T-cell (primary cell): ENCODE data around the gene ILKAP. TPM values are rescaled to one million over a fixed set of nuclear protein-coding genes. Genes with fewer than 3 reads are reported as not detected.

Experiments
- ATAC-seq, 4 experiments: fragments of 200-7000 bp in 3 of 4; fragments of 150-1000 bp in 1 of 4; cut with Tn5 transposase; replicated peaks in 1 of 4; 1 replicate in 3 of 4; 2 replicates in 1 of 4; pipeline ENCODE4 v1.10.0; 2021; ENCODE audit warnings: moderate library complexity in 3 of 4, mild to moderate bottlenecking in 2 of 4, moderate number of reproducible peaks in 1 of 4
- CTCF ChIA-PET, 2 donors: fragments of 300-600 bp; sonication (Branson Sonifier 250); formaldehyde crosslinking; loops; one replicate each; lab custom pipeline; 2022; ENCODE audit warnings: antibody characterized with exemption in 2 of 2; lab: Charles Lee
- POLR2A ChIA-PET, 2 donors: fragments of 300-600 bp; sonication (Branson Sonifier 250); formaldehyde crosslinking; loops; one replicate each; lab custom pipeline; 2022; ENCODE audit warnings: antibody characterized with exemption in 2 of 2; lab: Charles Lee
- DNase-seq, 35 experiments: peaks; one replicate each; pipeline versions ENCODE4 v3.0.0 to v3.0.0-alpha.2; 2013 to 2023
- H3K27ac ChIP-seq: one replicate; pipeline ENCODE4 v1.5.1; 2013; ENCODE audit warnings: low read length
- H3K27me3 ChIP-seq, 2 experiments: replicated peaks in 1 of 2; 1 replicate in 1 of 2; 2 replicates in 1 of 2; pipeline versions ENCODE4 v1.6.1 to v1.7.0; 2013; ENCODE audit warnings: low read length in 1 of 2, mixed read lengths in 1 of 2; ENCODE audit not compliant: control insufficient read depth in 2 of 2, insufficient read depth in 2 of 2; ENCODE audit errors: extremely low read depth in 1 of 2
- H3K36me3 ChIP-seq, 2 donors: 1 replicate in 1 of 2; 2 replicates in 1 of 2; pipeline versions ENCODE4 v1.6.1 to v1.7.0; 2013; ENCODE audit warnings: low read length in 1 of 2; ENCODE audit not compliant: control insufficient read depth in 2 of 2, insufficient read depth in 1 of 2; ENCODE audit errors: extremely low read depth in 1 of 2
- H3K4me1 ChIP-seq, 2 experiments: 1 replicate in 1 of 2; 2 replicates in 1 of 2; pipeline versions ENCODE4 v1.6.1 to v1.7.0; 2013; ENCODE audit warnings: low read length in 2 of 2, mixed read lengths in 1 of 2; ENCODE audit not compliant: insufficient read depth in 2 of 2, control insufficient read depth in 1 of 2; ENCODE audit errors: extremely low read depth in 1 of 2
- H3K4me3 ChIP-seq, 2 donors: 1 replicate in 1 of 2; 2 replicates in 1 of 2; pipeline versions ENCODE4 v1.5.1 to v1.7.0; 2013; ENCODE audit warnings: mild to moderate bottlenecking in 2 of 2, low read length in 1 of 2, moderate library complexity in 1 of 2; ENCODE audit not compliant: control insufficient read depth in 1 of 2; ENCODE audit errors: extremely low read depth in 1 of 2
- H3K9me3 ChIP-seq: 2 replicates; pipeline ENCODE4 v1.7.0; 2013
- H3K27ac Mint-ChIP-seq, 2 donors: one replicate each; pipeline ENCODE4 v1.8.0; 2020 to 2021; ENCODE audit warnings: mild to moderate bottlenecking in 2 of 2, mixed read lengths in 2 of 2
- H3K27me3 Mint-ChIP-seq, 2 donors: one replicate each; pipeline ENCODE4 v1.8.0; 2021 to 2022; ENCODE audit warnings: mixed read lengths in 2 of 2
- H3K36me3 Mint-ChIP-seq: one replicate; pipeline ENCODE4 v1.8.0; 2021; ENCODE audit warnings: mixed read lengths
- H3K4me1 Mint-ChIP-seq, 3 donors: one replicate each; pipeline ENCODE4 v1.8.0; 2020 to 2022; ENCODE audit warnings: mixed read lengths in 3 of 3, mild to moderate bottlenecking in 1 of 3
- H3K4me3 Mint-ChIP-seq, 3 donors: one replicate each; pipeline ENCODE4 v1.8.0; 2020 to 2022; ENCODE audit warnings: mild to moderate bottlenecking in 3 of 3, mixed read lengths in 3 of 3, moderate library complexity in 3 of 3
- H3K9me3 Mint-ChIP-seq, 3 donors: one replicate each; pipeline ENCODE4 v1.8.0; 2020 to 2022; ENCODE audit warnings: mixed read lengths in 3 of 3
- WGBS: methylation state at CpG from one replicate; pipeline ENCODE4 v1.1.5; 2013; ENCODE audit warnings: missing lambda C conversion rate; ENCODE audit not compliant: insufficient coverage; 5-methylcytosine and 5-hydroxymethylcytosine counted together
- total RNA-seq, 35 experiments: library from RNA in 6 of 35; stranded (reverse) in 6 of 35; fragments of 120-200 nt in 1 of 35; gene quantifications; one replicate each; pipeline versions ENCODE4 v1.2.1 to v1.2.4 and lab custom pipeline; 2013 to 2026

ILKAP gene
- total RNA-seq, 5 donors from 2014 or later (not counting 1 experiment from before 2014, with no cell fraction given) = 72.8 to 120 (median 76.3) TPM

DNA sequence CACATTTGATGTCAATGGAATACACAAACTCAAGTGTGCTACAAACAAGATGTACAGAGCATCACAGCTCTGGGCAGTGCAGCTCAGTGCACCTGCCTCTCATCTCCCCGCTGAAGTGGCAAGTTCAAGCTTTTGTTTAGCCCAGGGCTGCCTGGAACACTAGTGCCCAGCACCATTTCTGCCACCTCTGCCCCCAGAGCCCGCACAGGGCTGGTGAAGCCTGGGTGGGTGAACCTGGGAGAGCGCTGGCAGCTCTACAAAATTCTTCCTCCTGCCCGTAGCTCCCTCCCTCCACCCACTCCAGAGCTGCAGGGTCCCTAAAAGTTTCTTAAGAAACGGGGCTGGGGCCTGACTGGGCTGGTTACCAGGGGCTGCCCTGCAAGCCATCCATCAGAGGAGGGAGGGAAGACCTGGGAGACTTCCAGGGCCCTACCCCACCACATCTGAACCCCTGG, 34.8 kb upstream of the ILKAP start:
- H3K9me3 ChIP-seq = no peaks in the 10 kb centered on the region
- Mint-ChIP-seq H3K4me1 (peaks cover 8 to 15% (median 10%) of the 10 kb centered on the region in 3 donors), H3K4me3 (peak overlapping the region; percentile 40 to 66 (median 57)), H3K9me3 (no peaks in the 10 kb centered on the region), H3K27ac (no peak overlapping the region), H3K36me3 (no peaks in the 10 kb centered on the region), H3K27me3 (peaks cover 12 to 23% of the 10 kb centered on the region in 2 donors)
- DNase-seq = no peak
- ATAC-seq = no peak
- CTCF ChIA-PET = no interaction called here
- 100% methylated on average over 1 of the region's 5 CpGs for WGBS
- no peak overlapping the region for H3K4me3 ChIP-seq
- H3K36me3 ChIP-seq = no peaks in the 10 kb centered on the region
- H3K4me1 ChIP-seq = peaks cover 0 to 28% of the 10 kb centered on the region in 2 experiments
- POLR2A ChIA-PET = no interaction called here
- peaks cover 18 to 48% of the 10 kb centered on the region in 2 experiments for H3K27me3 ChIP-seq
- H3K27ac ChIP-seq = no peak overlapping the region

- Histone ChIP-seq H3K27ac (no peak overlapping the region), H3K4me1 (peaks cover 0 to 28% of the 10 kb centered on the region in 2 experiments), H3K9me3 (no peaks in the 10 kb centered on the region), H3K4me3 (no peak overlapping the region), H3K27me3 (peaks cover 18 to 48% of the 10 kb centered on the region in 2 experiments), H3K36me3 (no peaks in the 10 kb centered on the region)
- Mint-ChIP-seq H3K9me3 (no peaks in the 10 kb centered on the region), H3K27me3 (peaks cover 12 to 24% of the 10 kb centered on the region in 2 donors), H3K4me3 (peak overlapping the region in 2 of 3 donors; percentile 40 to 57), H3K36me3 (no peaks in the 10 kb centered on the region), H3K4me1 (peaks cover 8 to 15% (median 13%) of the 10 kb centered on the region in 3 donors), H3K27ac (no peak overlapping the region)
- ATAC-seq = no peak
- ChIA-PET CTCF (no interaction called here), POLR2A (no interaction called here)
- 86% methylated on average over 8 of the region's 11 CpGs for WGBS
- DNase-seq = peak in 1 of 35 experiments; percentile 5
Observed at GRCh38 chr2:238237431-238238135, 34.1 kb upstream of the ILKAP start.

GRCh38 chr2:238236571-238236970, 33.1 kb upstream of the ILKAP start:
- 86% methylated on average over 3 of the region's 4 CpGs for WGBS
- DNase-seq (no peak), ATAC-seq (no peak)
- no peaks in the 10 kb centered on the region for H3K9me3 Mint-ChIP-seq
- CTCF ChIA-PET = no interaction called here
- peaks cover 12 to 24% of the 10 kb centered on the region in 2 donors for H3K27me3 Mint-ChIP-seq
- H3K27ac Mint-ChIP-seq = no peak overlapping the region
- H3K4me3 ChIP-seq = no peak overlapping the region
- no peaks in the 10 kb centered on the region for H3K9me3 ChIP-seq
- H3K4me1 ChIP-seq = peaks cover 0 to 32% of the 10 kb centered on the region in 2 experiments
- no peak overlapping the region for H3K27ac ChIP-seq
- no peaks in the 10 kb centered on the region for H3K36me3 ChIP-seq
- H3K36me3 Mint-ChIP-seq = no peaks in the 10 kb centered on the region
- H3K27me3 ChIP-seq = peaks cover 18 to 51% of the 10 kb centered on the region in 2 experiments
- H3K4me1 Mint-ChIP-seq = peaks cover 13 to 23% (median 21%) of the 10 kb centered on the region in 3 donors
- POLR2A ChIA-PET = no interaction called here
- H3K4me3 Mint-ChIP-seq = no peak overlapping the region

DNA sequence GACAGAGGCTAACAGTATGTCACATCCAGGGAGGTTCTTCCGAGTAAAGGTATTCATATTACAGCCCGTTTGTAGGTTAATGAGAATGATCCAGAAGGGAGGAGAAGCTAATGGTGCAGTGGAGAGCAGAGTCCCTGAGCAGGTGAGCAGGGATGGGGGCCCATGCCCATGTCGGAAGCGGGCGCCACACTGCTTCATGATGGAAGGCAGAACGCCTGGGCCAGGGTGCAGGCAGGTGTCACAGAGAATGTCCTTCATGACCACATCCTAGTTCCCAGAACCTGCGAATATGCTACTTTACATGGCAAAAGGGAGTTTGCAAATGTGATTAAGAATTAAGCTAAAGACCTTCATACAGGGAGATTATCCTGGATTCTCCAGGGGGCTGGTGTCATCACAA, 32.4 kb upstream of the ILKAP start:
- Mint-ChIP-seq H3K27ac (no peak overlapping the region), H3K36me3 (no peaks in the 10 kb centered on the region), H3K4me3 (peak overlapping the region in 2 of 3 donors; percentile 3 to 67), H3K4me1 (peaks cover 18 to 30% (median 26%) of the 10 kb centered on the region in 3 donors), H3K9me3 (no peaks in the 10 kb centered on the region), H3K27me3 (peaks cover 12 to 24% of the 10 kb centered on the region in 2 donors)
- H3K4me3 ChIP-seq = no peak overlapping the region
- peaks cover 18 to 56% of the 10 kb centered on the region in 2 experiments for H3K27me3 ChIP-seq
- DNase-seq (no peak), ATAC-seq (no peak)
- ChIA-PET POLR2A (no interaction called here), CTCF (no interaction called here)
- H3K36me3 ChIP-seq = no peaks in the 10 kb centered on the region
- WGBS = 92% methylated on average over 6 of the region's 7 CpGs
- peaks cover 4 to 35% of the 10 kb centered on the region in 2 experiments for H3K4me1 ChIP-seq
- H3K9me3 ChIP-seq = no peaks in the 10 kb centered on the region
- no peak overlapping the region for H3K27ac ChIP-seq

DNA sequence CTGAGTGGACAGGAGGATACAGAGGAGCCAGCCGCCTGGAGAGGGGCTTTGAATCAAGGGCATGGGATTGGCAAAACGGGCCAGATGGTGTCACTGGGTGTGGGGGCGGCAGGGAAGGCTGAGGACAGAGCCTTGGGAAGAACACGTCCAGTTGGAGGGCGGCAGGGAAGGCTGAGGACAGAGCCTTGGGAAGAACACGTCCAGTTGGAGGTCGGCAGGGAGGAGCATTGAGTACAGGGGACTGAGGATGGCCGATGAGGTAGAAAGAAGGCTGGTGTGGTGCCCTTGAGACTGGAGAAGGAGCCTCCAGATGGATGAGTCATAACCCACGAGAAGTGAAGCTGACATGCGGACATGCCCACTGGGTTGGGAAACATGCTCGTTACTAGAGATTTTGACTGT, 31.8 kb upstream of the ILKAP start:
- ChIA-PET POLR2A (no interaction called here), CTCF (no interaction called here)
- no peaks in the 10 kb centered on the region for H3K9me3 Mint-ChIP-seq
- H3K4me1 ChIP-seq = peaks cover 5 to 32% of the 10 kb centered on the region in 2 experiments
- H3K9me3 ChIP-seq = no peaks in the 10 kb centered on the region
- peaks cover 12 to 28% of the 10 kb centered on the region in 2 donors for H3K27me3 Mint-ChIP-seq
- no peaks in the 10 kb centered on the region for H3K36me3 Mint-ChIP-seq
- no peak overlapping the region for H3K4me3 ChIP-seq
- peaks cover 18 to 54% of the 10 kb centered on the region in 2 experiments for H3K27me3 ChIP-seq
- H3K4me1 Mint-ChIP-seq = peaks cover 22 to 34% (median 30%) of the 10 kb centered on the region in 3 donors
- peak overlapping the region; percentile 60 to 74 (median 67) for H3K4me3 Mint-ChIP-seq
- no peak overlapping the region for H3K27ac Mint-ChIP-seq
- DNase-seq (no peak), ATAC-seq (no peak)
- H3K36me3 ChIP-seq = no peaks in the 10 kb centered on the region
- WGBS = 65% methylated on average over 11 of the region's 11 CpGs
- H3K27ac ChIP-seq = no peak overlapping the region

- ATAC-seq = no peak
- Histone ChIP-seq H3K4me3 (no peak overlapping the region), H3K4me1 (peaks cover 5 to 24% of the 10 kb centered on the region in 2 experiments), H3K9me3 (no peaks in the 10 kb centered on the region), H3K27me3 (peaks cover 18 to 47% of the 10 kb centered on the region in 2 experiments), H3K36me3 (no peaks in the 10 kb centered on the region), H3K27ac (no peak overlapping the region)
- Mint-ChIP-seq H3K4me1 (peaks cover 21 to 48% (median 33%) of the 10 kb centered on the region in 3 donors), H3K27me3 (peaks cover 12 to 29% of the 10 kb centered on the region in 2 donors), H3K9me3 (no peaks in the 10 kb centered on the region), H3K36me3 (peaks cover 3% of the 10 kb centered on the region), H3K27ac (no peak overlapping the region), H3K4me3 (peak overlapping the region; percentile 25 to 67 (median 62))
- WGBS = 89% methylated on average over 5 of the region's 12 CpGs
- POLR2A ChIA-PET = interaction anchor here in 1 of 2 donors (0.6 kb wide), 1 partner anchor 32 kb away, joined by 3 read pairs; no protein-coding TSS in a partner anchor
- CTCF ChIA-PET = interaction anchor here in 1 of 2 donors (0.6 kb wide), 1 partner anchor 30 kb away, joined by 3 read pairs; the partner anchor contains the start of gene ILKAP
- no peak for DNase-seq
Observed at GRCh38 chr2:238233625-238234024, 30.1 kb upstream of the ILKAP start.
